T-helper 2 cell treated with Interferon-gamma antibody and Interleukin-4, amounts not matched to agents 100 ng/mL and 5 ng/mL, for 36 hours (primary cell): ENCODE data around the gene ADARB2. TPM values are rescaled to one million over a fixed set of nuclear protein-coding genes. Genes with fewer than 3 reads are reported as not detected.

Source experiments
- intact Hi-C: fragments of 100-400 bp; cut with micrococcal nuclease; formaldehyde crosslinking; loops from one replicate; pipeline ENCODE4 v1.15.1; 2023
- total RNA-seq: library from RNA; stranded (reverse); gene quantifications from 2 replicates; pipeline ENCODE4 v1.2.3, GENCODE V29; 2022

The ADARB2 gene
- total RNA-seq, 1 donor from 2014 or later, result not detected

- intact Hi-C loops, result no loop called here
Observed at GRCh38 chr10:1573334-1573969, 163.9 kb downstream of the ADARB2 start.

- intact Hi-C loops, result no loop called here
Observed at GRCh38 chr10:1572519-1573333, 164.6 kb downstream of the ADARB2 start.

GRCh38 chr10:1571587-1572237 is 165.6 kb downstream of the ADARB2 start:
- intact Hi-C loops, result no loop called here

GRCh38 chr10:1570416-1571051 is 166.8 kb downstream of the ADARB2 start:
- intact Hi-C loops, result no loop called here

GRCh38 chr10:1569208-1569607 is 168.1 kb downstream of the ADARB2 start:
- intact Hi-C loops, result no loop called here

GRCh38 chr10:1567742-1568495 is 169.4 kb downstream of the ADARB2 start:
- intact Hi-C loops, result no loop called here

- intact Hi-C loops, result no loop called here
Observed at GRCh38 chr10:1567152-1567551, 170.2 kb downstream of the ADARB2 start.

- intact Hi-C loops, result no loop called here
Observed at GRCh38 chr10:1564791-1565190, 172.5 kb downstream of the ADARB2 start.

GRCh38 chr10:1563028-1563427 is 174.3 kb downstream of the ADARB2 start:
- intact Hi-C loops, result no loop called here

- intact Hi-C loops, result no loop called here
Observed at GRCh38 chr10:1561731-1562337, 175.5 kb downstream of the ADARB2 start.

GRCh38 chr10:1560535-1561192 is 176.7 kb downstream of the ADARB2 start:
- intact Hi-C loops, result no loop called here

- intact Hi-C loops, result no loop called here
Observed at GRCh38 chr10:1559761-1560160, 177.6 kb downstream of the ADARB2 start.

GRCh38 chr10:1559311-1559710 is 178.0 kb downstream of the ADARB2 start:
- intact Hi-C loops, result no loop called here

GRCh38 chr10:1558906-1559305 is 178.4 kb downstream of the ADARB2 start:
- intact Hi-C loops, result no loop called here

GRCh38 chr10:1557081-1557480 is 180.2 kb downstream of the ADARB2 start:
- intact Hi-C loops, result no loop called here

GRCh38 chr10:1556496-1556895 is 180.8 kb downstream of the ADARB2 start:
- intact Hi-C loops, result no loop called here

- intact Hi-C loops, result no loop called here
Observed at GRCh38 chr10:1553951-1554350, 183.4 kb downstream of the ADARB2 start.

GRCh38 chr10:1552881-1553670 is 184.2 kb downstream of the ADARB2 start:
- intact Hi-C loops, result no loop called here

GRCh38 chr10:1552406-1552805 is 184.9 kb downstream of the ADARB2 start:
- intact Hi-C loops, result no loop called here
